ENCODE results near the gene GLYR1.

GLYR1 gene

GRCh38 chr16:4806280-4806679, 40.8 kb downstream of the GLYR1 start:
- DNase-seq (ENCODE audit: low read depth, low spot score): no peak

- DNase-seq (ENCODE audit: low read depth, low spot score): no peak
Observed at GRCh38 chr16:4805231-4805630, 41.9 kb downstream of the GLYR1 start.

- no peak for DNase-seq (ENCODE audit: low read depth, low spot score)
Observed at GRCh38 chr16:4803898-4804762, 43.0 kb downstream of the GLYR1 start.

GRCh38 chr16:4803401-4803844, 43.7 kb downstream of the GLYR1 start:
- DNase-seq (ENCODE audit: low read depth, low spot score): no peak

- DNase-seq (ENCODE audit: low read depth, low spot score): peak; percentile 96
Observed at GRCh38 chr16:4802659-4803287, 44.3 kb downstream of the GLYR1 start.

- DNase-seq (ENCODE audit: low read depth, low spot score): peak; percentile 95
Observed at GRCh38 chr16:4801962-4802658, 45.0 kb downstream of the GLYR1 start, which contains the start of gene ROGDI. Gene ROGDI (minus strand): TSS chr16:4802633. CDS start chr16:4802571, 62 bp downstream.

- DNase-seq (ENCODE audit: low read depth, low spot score): peak; percentile 81
Observed at GRCh38 chr16:4801051-4801961, 45.8 kb downstream of the GLYR1 start.

GRCh38 chr16:4800290-4801041, 46.6 kb downstream of the GLYR1 start:
- peak; percentile 44 for DNase-seq (ENCODE audit: low read depth, low spot score)

GRCh38 chr16:4799171-4799855, 47.8 kb downstream of the GLYR1 start:
- DNase-seq (ENCODE audit: low read depth, low spot score): no peak

GRCh38 chr16:4798456-4798855, 48.6 kb downstream of the GLYR1 start:
- no peak for DNase-seq (ENCODE audit: low read depth, low spot score)

GRCh38 chr16:4797805-4798252, 49.3 kb downstream of the GLYR1 start:
- DNase-seq (ENCODE audit: low read depth, low spot score): no peak

- no peak for DNase-seq (ENCODE audit: low read depth, low spot score)
Observed at GRCh38 chr16:4796982-4797804, 49.9 kb downstream of the GLYR1 start.

- no peak for DNase-seq (ENCODE audit: low read depth, low spot score)
Observed at GRCh38 chr16:4795828-4796572, 51.1 kb downstream of the GLYR1 start.

GRCh38 chr16:4795181-4795827, 51.8 kb downstream of the GLYR1 start, which contains the start of gene SMIM22:
Gene SMIM22 (plus strand): TSS chr16:4795369. CDS start chr16:4795735, 366 bp downstream.
- DNase-seq (ENCODE audit: low read depth, low spot score): no peak

GRCh38 chr16:4792951-4793513, 54.1 kb downstream of the GLYR1 start:
- DNase-seq (ENCODE audit: low read depth, low spot score): no peak

- DNase-seq (ENCODE audit: low read depth, low spot score): no peak
Observed at GRCh38 chr16:4790871-4791270, 56.2 kb downstream of the GLYR1 start.

- no peak for DNase-seq (ENCODE audit: low read depth, low spot score)
Observed at GRCh38 chr16:4790261-4790660, 56.8 kb downstream of the GLYR1 start.

Measured in ELF-1 (cell line).